ENCODE measurements around the gene AAMDC.

The AAMDC gene

GRCh38 chr11:77820565-77821348 is at the start of gene AAMDC, which contains the start of gene RSF1:
AAMDC (plus strand) TSS chr11:77821144; CDS start chr11:77842497, 21,353 bp downstream.
RSF1 (minus strand) TSS chr11:77820722; CDS start chr11:77820714, 8 bp downstream.
- peak; percentile 93 to 97 (median 96) for DNase-seq (ENCODE audit: low read depth in 4 of 4, low spot score in 1 of 4)

GRCh38 chr11:77775936-77776335 is 45.0 kb upstream of the AAMDC start:
- no peak for DNase-seq (ENCODE audit: low read depth in 4 of 4, low spot score in 1 of 4)

- no peak for DNase-seq (ENCODE audit: low read depth in 4 of 4, low spot score in 1 of 4)
Observed at GRCh38 chr11:77776455-77776854, 44.5 kb upstream of the AAMDC start.

- no peak for DNase-seq (ENCODE audit: low read depth in 4 of 4, low spot score in 1 of 4)
Observed at GRCh38 chr11:77778118-77778517, 42.8 kb upstream of the AAMDC start.

- no peak for DNase-seq (ENCODE audit: low read depth in 4 of 4, low spot score in 1 of 4)
Observed at GRCh38 chr11:77778549-77778948, 42.4 kb upstream of the AAMDC start.

GRCh38 chr11:77779935-77780334 is 41.0 kb upstream of the AAMDC start:
- DNase-seq (ENCODE audit: low read depth in 4 of 4, low spot score in 1 of 4): no peak

GRCh38 chr11:77783025-77783424 is 37.9 kb upstream of the AAMDC start:
- DNase-seq (ENCODE audit: low read depth in 4 of 4, low spot score in 1 of 4): no peak

GRCh38 chr11:77784572-77784971 is 36.4 kb upstream of the AAMDC start:
- no peak for DNase-seq (ENCODE audit: low read depth in 4 of 4, low spot score in 1 of 4)

- DNase-seq (ENCODE audit: low read depth in 4 of 4, low spot score in 1 of 4): no peak
Observed at GRCh38 chr11:77789061-77789730, 31.7 kb upstream of the AAMDC start.

GRCh38 chr11:77789731-77790476 is 31.0 kb upstream of the AAMDC start:
- DNase-seq (ENCODE audit: low read depth in 4 of 4, low spot score in 1 of 4): no peak

- DNase-seq (ENCODE audit: low read depth in 4 of 4, low spot score in 1 of 4): no peak
Observed at GRCh38 chr11:77791301-77791700, 29.6 kb upstream of the AAMDC start.

GRCh38 chr11:77793972-77794371 is 27.0 kb upstream of the AAMDC start:
- no peak for DNase-seq (ENCODE audit: low read depth in 4 of 4, low spot score in 1 of 4)

- DNase-seq (ENCODE audit: low read depth in 4 of 4, low spot score in 1 of 4): no peak
Observed at GRCh38 chr11:77799338-77799737, 21.6 kb upstream of the AAMDC start.

GRCh38 chr11:77800449-77800848 is 20.5 kb upstream of the AAMDC start:
- DNase-seq (ENCODE audit: low read depth in 4 of 4, low spot score in 1 of 4): no peak

DNA sequence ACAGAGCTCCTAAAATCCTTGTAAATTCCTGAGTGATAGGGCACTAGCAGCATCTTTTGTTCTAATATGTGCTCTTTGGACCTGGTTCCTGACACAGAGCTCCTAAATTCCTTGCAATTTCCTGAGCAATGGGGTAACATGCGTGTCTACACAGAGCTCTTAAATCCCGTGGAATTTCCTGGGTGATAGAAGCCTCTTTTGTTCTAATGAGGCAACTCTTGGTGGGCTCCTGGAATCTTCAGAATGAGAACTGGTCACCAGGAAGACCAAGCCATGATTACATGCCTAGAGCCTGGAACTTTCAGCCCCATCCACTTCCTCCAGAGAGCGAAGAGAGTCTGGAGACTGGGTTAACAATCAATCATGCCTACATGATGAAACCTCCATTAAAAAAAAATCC is 19.5 kb upstream of the AAMDC start:
- no peak for DNase-seq (ENCODE audit: low read depth in 4 of 4, low spot score in 1 of 4)

DNA sequence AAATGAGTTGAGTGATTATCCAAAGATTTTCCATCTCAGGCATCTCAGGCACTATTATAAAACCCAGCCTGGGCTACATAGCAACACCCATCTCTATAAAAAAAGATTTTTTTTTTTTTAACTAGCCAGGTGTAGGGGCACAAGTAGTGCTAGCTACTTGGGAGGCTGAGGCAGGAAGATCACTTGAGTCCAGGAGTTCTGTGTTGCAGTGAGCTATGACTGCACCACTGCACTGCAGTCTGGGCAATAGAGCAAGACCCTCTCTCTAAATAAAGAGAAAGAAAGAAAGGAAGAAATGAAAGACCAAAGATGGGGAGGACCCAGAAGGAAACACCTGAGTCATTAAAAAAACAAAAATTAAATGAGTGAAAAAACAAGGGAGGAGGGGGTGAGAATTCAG is 14.5 kb upstream of the AAMDC start:
- DNase-seq (ENCODE audit: low read depth in 4 of 4, low spot score in 1 of 4): no peak

DNA sequence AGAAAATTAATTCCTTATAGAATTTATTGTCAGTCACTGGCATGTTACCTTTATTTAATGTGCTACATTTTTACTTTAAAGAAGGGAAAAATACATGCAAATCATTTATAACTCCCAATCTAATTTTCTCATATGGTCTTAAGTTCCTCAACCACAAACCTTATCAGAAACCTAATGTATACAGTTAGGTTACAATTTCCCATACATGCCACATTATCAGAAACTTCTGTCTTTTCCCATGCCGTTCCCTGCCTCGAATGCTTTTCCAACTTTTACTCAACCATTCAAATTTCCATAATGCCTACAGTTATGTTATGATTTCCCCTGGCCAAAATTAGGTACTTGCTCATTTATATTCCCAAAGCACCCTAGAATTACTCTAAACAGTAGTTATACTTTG is 14.0 kb upstream of the AAMDC start:
- DNase-seq (ENCODE audit: low read depth in 4 of 4, low spot score in 1 of 4): no peak

DNA sequence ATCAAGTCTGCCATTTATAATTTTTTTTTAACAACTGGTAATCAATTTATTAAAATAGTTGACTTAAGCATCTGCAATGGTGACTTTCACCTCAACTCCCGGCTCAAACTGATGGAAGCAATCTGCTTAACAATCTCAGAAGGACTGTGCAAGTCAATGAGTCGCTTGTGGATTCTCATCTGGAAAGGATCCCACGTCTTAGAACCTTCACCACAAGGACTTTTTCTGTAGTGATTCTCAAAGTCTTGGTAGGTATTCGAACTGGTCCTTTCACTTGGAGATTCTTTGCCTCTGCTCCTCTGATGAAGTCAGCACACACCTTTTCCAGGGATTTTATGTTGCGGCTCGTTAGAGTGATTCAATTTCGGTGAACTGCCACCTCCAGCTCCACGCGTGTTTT is 7.7 kb upstream of the AAMDC start:
- no peak for DNase-seq (ENCODE audit: low read depth in 4 of 4, low spot score in 1 of 4)

DNA sequence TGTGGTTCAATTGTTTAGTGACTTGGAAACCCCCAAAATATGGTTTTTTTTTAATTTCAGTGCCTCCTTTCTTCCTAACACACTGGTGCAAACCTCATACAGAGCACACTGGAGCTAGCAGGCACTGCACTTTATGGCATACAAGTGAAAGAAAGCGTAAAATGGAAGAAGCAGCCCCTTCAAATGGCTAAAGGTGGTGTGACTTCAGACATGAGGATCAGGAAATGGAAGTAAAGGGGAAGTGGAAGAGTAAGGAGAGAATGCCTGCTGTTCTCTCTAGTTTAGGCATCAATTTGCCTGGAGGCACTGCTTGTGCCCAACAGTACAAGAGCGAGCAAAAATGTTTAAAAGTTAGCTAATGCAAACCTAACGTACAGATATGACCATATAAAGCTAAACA is 6.1 kb upstream of the AAMDC start:
- DNase-seq (ENCODE audit: low read depth in 4 of 4, low spot score in 1 of 4): no peak

DNA sequence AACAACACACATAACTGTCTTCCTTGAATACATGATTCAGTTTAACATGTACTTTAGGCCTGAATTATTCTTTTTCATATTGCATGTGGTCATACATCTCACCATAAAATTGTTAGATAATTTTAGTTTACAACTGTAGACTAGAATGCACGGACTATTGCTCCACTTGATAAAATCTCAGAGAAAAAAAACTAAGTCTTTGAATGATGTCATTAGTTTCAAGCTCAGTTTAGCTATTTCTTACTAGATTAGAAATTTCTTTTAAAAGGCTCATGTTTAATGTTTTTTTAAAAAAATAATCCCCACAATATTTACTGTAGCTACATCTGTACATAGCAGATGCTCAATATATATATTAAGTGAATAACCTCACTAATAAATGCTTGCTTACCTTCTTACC is 5.5 kb upstream of the AAMDC start:
- no peak for DNase-seq (ENCODE audit: low read depth in 4 of 4, low spot score in 1 of 4)

DNA sequence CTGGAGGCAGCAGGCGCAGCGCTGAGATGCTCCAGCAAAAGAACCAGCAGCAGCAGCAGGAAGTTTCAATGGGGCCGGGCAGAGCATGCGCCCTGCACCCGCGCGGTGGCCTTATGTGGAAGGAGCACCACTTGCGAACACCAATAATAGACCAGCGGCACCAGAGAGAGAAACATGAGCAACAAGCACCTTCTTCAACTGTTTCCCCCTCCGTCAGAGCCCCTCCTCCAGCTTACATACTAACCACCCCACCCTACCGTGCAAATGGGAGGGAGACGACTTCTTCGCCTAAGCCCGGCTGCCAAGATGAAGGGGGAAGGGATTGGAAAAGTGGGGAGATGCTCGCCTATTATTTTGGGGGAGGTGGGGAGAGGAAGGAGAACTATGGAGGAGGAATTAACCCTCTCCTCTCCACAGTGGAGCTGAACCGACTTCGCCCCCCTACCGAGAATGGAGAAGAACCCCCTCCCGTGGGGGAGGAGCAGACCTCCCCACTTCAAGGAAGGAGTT is 1.5 kb upstream of the AAMDC start:
- peak; percentile 56 to 75 (median 68) for DNase-seq (ENCODE audit: low read depth in 4 of 4, low spot score in 1 of 4)
